NCI-H1048 (cell line): Measurements from ENCODE around the gene LRP3.
"Not testable (repeated sequence)": the region's sequence is repeated elsewhere in the genome, so short reads cannot be mapped to it uniquely, and the experiment has no call there.

ENCODE experiments used
- DNase-seq: peaks from one replicate; lab custom pipeline; 2025; lab: John Stamatoyannopoulos, UW

LRP3 gene, protein sequence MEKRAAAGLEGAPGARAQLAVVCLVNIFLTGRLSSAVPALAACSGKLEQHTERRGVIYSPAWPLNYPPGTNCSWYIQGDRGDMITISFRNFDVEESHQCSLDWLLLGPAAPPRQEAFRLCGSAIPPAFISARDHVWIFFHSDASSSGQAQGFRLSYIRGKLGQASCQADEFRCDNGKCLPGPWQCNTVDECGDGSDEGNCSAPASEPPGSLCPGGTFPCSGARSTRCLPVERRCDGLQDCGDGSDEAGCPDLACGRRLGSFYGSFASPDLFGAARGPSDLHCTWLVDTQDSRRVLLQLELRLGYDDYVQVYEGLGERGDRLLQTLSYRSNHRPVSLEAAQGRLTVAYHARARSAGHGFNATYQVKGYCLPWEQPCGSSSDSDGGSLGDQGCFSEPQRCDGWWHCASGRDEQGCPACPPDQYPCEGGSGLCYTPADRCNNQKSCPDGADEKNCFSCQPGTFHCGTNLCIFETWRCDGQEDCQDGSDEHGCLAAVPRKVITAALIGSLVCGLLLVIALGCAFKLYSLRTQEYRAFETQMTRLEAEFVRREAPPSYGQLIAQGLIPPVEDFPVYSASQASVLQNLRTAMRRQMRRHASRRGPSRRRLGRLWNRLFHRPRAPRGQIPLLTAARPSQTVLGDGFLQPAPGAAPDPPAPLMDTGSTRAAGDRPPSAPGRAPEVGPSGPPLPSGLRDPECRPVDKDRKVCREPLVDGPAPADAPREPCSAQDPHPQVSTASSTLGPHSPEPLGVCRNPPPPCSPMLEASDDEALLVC

DNA sequence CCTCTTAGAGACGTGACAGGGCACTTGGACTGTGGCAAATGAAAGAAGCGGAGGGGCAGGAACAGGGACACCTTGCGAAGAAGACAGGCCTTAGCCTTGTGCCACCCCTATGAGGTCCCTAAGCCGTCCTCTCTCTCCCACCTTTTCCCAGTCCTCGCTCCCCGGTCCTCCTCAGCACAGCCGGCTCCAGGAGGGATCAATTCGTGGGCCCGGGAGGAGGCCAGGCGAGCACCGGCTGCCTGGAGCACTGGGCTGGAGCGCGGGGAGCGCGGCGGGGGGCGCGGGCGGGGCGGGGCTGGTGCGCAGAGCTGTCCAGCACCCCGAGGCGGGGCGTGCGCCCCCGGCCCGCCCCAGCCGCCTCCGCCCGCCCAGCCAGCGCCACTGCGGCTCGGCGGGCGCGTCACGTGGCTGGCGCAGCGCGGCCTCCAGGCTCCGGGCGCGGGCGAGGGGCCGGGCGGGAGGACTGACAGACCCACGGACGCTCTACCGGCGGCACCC is at the start of gene LRP3:
TSS of gene LRP3 (plus strand) at position 466 of the 498 bp plus-strand sequence. CDS start 456 bp downstream, outside the sequence.
- no peak for DNase-seq

DNA sequence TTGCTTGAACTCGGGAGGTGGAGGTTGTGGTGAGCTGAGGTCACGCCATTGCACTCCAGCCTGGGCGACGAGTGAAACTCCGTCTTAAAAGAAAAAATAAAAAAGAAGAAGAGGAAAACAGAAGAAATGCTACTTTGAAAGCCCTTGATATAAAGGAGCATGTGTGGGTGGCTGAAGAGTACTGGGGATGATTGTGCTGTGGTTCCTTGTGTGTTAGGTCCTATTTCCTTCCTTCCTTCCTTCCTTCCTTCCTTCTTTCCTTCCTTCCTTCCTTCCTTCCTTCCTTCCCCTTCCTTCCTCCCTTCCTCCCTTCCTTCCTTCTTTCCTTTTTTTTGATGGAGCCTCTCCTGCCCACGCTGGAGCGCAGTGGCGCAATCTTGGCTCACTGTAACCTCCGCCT is 47.9 kb upstream of the LRP3 start:
- DNase-seq, result no peak

DNA sequence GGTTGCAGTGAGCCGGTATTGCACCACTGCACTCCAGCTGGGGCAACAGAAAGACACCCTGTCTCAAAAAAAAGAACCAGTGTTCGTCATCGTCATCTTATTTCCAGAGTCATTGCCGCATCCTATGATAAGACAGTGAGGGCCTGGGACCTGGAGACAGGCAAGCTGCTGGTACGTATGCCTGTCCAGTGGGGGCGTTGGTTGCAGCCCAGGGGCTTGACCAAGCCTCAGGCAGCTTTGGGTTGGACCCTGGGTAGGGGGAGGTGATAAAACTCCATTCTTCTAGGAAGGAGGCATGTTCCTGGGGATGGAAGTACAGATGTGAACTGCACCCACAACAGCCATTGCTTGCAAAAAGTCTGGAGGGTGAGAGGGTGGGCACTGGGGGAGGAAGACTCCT is 46.6 kb upstream of the LRP3 start:
- DNase-seq, result no peak

DNA sequence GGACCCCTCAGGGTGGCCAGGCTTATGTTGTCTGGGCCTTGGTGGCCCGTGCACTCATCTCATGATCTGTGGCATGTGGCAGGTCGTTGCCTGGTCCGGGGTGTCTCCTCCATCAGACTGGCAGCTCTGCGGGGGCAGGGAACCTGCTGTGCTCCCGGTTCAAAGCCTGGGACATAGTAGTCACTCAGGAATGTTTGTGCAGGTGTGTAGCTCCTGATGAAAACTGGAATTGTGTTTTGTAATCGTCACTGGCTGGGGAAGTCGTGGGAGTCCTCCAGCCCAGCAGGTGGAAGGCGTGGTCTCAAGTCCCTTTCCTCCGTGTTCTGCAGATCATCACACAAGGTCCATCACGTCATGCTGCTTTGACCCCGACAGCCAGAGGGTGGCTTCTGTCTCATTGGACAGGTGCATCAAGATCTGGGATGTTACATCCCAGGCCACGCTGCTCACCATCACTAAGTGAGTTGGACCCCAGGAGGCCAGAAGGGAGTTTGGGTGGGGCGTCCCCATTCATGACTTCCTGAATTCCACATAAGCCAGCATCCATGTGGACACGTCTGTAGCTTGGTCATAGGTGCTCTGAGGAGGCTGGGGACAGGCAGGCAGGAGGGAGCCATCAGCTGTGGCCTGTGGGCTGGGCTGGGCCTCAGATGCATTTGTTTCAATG is 43.1 kb upstream of the LRP3 start:
- DNase-seq, result no peak

DNA sequence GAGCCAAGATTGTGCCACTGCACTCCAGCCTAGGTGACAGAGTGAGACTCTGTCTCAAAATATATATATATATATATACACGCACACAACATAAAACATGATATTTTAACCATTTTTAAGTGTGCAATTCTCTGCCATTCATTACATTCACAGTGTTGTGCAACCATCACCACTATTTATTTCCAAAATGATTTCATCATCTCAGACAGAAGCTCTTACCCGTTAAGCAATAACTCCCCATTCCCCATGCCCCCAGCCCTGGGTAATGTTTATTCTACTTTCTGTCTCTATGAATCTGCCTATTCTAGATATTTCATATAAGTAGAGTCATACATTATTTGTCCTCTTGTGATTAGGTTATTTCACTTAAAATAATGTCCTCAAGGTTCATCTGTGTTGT is 42.0 kb upstream of the LRP3 start:
- DNase-seq, result no peak

DNA sequence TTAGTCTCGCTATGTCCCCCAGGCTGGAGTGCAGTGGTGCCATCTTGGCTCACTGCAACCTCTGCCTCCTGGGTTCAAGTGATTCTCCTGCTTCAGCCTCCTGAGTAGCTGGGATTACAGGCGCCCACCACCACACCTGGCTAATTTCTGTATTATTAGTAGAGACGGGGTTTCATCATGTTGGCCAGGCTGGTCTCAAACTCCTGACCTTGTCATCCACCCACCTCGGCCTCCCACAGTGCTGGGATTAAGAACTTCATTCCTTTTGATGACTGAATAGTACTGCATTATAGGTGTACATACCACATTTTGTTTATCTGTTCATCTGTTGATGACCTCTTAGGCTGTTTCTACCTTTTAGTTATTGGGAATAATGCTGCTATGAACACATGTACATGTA is 41.5 kb upstream of the LRP3 start:
- not testable (repeated sequence) for DNase-seq

DNA sequence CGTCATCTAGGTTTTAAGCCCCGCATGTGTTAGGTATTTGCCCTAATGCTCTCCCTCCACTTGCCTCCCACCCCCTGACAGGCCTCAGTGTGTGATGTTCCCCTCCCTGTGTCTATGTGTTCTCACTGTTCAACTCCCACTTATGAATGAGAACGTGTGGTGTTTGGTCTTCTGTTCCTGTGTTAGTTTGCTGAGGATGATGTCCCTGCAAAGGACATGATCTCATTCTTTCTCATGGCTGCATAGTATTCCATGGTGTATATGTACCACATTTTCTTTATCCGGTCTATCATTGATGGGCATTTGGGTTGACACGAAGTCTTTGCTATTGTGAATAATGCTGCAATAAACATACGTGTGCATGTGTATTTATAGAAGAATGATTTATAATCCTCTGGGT is 39.8 kb upstream of the LRP3 start:
- DNase-seq, result not testable (repeated sequence)

DNA sequence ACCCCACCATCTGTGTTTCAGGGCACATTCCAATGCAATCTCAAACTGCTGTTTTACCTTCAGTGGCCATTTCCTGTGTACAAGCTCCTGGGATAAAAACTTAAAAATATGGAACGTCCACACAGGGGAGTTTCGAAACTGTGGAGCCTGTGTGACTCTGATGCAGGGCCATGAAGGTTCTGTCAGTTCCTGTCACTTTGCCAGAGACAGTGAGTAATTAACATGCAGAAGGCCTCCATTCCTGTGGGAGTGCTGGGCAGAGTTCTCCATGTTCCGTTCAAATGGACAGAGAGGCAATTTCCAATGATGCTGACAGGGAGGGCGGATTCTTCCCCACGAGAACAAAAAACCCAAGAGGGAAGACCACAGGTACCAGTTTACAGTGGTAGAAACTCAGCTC is 37.8 kb upstream of the LRP3 start:
- no peak for DNase-seq

DNA sequence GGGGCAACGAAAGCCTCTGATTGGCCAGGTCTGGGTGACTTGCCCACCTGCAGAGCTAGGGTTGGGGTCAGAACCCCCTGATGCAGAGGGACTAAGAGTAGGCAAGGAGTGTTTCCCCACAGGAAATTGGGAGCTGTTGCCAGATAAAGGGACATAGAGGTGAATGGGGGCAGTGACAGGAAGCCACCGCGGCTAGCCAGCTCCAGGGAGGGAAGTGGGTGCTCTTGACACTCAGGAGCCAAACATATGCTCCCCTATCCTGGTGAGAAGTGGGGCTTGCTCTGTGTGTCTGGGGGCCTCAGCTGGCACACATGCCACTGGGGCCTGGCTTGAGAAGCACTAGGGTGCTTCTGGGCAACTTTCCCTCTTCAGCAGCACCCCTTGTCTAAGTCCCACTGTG is 36.2 kb upstream of the LRP3 start:
- no peak for DNase-seq

DNA sequence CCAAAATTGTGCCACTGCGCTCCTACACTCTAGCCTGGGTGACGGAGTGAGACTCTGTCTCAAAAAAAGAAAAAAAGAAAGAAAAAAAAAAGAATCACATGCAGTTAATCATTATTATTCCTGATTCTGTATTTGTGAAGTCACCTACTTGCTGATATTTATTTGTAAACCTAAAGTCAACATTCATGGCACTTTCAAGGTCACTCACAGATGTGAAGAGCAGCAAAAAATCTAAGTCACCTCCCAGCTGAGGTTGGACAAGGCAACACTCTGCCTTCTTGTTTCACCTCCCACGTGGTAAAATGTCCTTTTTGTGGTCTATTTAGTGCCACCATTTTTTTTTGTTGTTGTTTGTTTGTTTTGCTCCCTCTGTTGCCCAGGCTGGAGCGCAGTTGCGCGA is 35.8 kb upstream of the LRP3 start:
- DNase-seq, result no peak

DNA sequence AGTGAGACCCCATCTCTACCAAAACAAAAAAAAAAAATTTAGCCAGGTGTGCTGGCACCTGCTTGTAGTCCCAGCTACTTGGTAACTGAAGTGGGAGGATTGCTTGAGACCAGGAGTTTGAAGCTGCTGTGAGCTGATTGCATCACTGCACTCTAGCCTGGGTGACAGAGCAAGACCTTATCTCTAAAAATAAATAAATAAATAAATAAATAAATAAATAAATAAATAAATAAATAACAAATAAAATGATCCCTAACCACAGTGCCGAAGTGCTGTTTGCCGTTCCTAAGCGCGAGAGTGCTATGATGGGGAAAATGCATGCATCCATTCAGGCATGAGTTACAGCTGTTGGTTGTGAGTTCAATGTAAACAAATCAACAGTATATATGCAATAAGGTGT is 35.0 kb upstream of the LRP3 start:
- no peak for DNase-seq

DNA sequence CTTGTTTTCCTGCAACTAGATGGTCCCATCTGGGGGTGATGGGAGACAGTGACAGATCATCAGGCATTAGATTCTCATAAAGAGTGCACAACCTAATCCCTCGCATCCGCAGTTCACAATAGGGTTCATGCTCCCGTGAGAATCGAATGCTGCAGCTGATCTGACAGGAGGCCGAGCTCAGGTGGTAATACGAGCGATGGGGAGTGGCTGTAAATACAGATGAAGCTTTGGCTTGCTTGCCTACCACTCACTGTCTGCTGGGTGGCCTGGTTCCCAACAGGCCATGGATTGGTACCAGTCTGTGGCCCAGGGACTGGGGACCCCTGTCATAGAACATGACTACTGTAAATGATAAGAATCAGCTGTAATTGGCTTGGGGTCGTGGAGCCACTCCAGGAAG is 34.2 kb upstream of the LRP3 start:
- no peak for DNase-seq

DNA sequence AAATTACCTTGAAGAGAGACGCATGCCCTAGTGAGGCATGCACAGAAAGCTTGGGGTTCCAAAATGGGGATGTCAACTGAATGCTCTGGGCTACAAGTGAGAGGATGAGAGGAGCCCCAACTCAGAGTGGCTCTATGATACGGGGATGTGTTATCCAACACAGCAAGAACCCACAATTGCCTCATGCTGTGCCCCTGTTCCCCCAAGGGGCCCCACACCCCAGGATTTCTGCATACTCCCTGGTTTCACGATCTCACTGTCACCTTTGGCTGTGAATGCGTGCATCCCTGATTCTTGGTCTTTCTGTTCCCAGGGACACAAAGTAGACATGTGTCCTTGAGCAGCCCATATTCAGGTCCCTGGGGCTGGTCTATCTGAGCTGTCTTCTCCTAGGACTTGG is 32.9 kb upstream of the LRP3 start:
- DNase-seq, result no peak

DNA sequence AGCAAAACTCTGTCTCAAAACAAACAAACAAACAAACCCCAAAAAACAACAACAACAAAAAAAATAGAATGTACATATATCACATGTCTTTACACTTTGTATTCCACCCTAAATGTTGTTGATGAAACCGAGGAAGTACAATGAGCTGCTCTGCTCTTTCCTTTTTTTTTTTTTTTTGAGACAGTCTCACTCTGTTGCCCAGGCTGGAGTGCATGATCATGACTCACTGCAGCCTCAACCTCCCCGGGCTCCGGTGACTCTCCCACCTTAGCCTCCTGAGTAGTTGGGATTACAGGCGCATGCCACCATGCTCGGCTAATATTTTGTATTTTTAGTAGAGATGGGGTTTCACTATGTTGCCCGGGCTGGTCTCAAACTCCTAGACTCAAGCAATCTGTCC is 30.6 kb upstream of the LRP3 start:
- no peak for DNase-seq

DNA sequence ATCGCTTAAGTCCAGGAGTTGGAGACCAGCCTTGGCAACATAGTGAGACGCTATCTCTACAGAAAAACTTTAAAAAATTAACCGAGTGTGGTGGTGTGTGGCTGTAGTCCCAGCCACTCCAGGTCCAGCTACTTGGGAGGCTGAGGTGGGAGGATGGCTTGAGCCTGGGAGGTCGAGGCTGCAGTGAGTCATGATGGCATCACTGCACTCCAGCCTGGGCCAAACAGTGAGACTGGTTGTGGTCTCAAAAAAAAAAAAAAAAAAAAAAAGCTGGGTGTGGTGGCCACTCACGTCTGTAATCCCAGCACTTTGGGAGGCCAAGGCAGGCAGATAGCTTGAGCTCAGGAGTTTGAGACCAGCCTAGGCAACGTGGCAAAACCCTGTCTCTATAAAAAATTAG is 28.1 kb upstream of the LRP3 start:
- DNase-seq, result not testable (repeated sequence)

DNA sequence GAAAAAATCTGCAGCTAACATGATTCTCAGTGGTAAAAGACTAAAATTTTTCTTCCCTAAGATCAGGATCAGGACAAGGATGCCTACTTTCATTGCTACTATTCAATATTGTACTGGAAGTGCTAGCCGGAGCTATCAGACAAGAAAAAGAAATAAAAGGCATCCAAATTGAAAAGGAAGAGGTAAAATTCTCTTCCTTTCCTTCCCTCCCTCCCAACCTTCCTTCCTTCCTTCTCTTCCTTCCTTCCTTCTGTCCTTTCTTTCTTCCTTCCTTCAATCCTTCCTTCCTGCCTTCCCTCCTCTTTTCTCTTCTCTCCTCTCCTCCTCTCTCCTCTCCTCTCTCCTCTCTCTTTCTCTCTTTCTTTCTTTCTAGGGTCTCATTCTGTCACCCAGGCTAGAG is 26.7 kb upstream of the LRP3 start:
- DNase-seq, result no peak

DNA sequence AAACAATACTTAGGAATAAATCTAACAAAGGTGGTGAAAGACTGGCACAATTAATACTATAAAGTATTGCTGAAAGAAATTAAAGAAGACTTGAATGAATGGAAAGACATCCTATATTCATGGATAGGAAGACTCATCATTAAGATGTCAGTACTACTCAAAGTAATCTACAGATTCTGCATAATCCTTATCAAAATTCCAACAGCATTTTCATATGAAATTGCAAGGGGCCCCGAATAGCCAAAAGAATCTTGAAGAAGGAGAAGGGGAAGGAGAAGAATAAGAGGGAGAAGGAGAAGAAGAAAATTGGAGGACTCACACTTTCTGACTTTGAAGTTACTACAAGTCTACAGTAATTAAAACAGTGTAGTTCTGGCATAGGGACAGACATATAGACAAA is 25.6 kb upstream of the LRP3 start:
- DNase-seq, result no peak

DNA sequence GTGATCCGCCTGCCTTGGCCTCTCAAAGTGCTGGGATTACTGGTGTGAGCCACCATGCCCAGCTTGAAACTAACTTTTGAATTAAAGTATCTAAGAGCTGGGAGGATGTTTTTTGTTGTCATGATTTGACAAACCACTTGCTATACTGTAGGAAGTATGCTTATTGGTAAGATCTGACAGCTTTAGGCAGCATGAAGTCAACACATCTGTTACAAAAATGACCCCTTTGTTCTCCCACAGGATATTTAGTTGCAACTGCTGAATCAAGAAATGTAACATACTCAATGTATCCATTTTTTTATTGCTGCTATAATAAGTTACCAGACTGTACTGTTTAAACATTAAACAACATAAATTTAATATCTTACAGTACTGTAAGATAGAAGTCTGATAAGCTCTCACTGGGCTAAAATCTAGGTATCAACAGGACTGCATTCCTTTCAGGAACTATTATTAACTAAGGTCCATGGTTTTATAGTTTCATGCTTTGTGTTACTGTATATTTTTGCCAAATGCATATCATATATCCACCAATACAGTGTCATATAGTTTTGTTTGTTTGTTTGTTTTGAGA is 22.8 kb upstream of the LRP3 start:
- DNase-seq, result no peak

DNA sequence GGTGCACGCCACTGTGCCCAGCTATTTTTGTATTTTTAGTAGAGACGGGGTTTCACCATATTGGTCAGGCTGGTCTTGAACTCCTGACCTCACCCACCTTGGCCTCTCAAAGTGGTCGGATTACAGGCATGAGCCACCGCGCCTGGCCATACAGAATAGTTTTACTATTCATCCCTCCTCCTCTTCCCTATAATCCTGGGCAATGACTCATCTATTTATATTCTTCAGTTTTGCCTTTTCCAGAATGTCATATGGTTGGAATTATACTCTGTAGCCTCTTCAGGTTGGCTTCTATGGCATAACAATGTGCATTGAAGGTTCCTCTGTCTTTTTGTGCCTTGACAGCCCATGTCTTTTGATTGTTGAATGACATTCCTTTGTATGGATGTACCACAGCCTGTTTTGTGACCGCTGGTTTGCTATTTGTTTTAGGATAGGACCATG is 22.2 kb upstream of the LRP3 start:
- DNase-seq, result no peak

DNA sequence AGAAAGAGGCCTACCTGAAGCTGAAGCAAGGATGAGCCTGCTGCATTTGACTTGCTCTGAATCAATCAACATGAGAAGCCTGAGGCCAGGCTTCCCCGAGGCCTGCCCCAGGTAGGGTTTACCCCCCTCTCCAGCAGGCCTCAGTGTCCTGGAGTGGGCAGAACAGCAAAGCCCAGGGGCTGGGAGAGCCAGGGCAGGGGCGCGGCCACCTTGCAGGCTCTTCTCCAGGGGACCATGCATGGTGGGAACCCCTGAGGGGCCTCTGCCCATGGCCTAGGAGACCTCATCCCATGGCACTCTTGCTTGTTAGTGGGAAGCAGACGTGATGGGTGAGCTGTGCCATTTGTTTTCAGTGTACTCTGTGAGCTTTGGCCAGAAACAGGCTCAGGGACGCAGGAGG is 19.9 kb upstream of the LRP3 start:
- no peak for DNase-seq

DNA sequence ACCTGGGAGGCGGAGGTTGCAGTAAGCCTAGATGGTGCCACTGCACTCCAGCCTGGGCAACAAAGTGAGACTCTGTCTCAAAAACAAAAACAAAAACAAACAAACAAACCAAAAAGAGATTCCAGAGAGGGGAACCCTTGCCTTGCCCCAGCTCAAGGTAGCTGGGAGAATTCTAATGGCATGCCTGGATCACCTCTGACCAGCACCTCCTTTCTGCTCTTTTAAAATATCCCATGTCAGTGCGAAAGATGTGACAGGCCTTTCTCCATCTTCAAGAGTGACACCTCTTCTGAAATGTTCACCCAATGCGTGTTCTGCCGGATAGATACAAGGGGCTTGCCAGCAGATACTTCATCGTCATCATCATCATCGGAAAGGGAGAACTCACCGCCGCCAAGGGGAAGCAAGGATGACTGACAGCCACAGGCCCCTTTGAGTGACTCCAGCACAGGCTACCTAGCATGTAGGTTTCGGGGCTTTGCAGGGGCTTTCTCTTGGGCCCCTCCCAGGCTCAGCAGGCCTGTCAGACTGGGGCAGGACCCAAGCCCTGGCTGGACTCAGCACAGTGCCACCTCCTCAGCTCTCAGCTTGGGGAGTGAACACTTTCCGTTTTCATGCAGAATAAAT is 18.9 kb upstream of the LRP3 start:
- no peak for DNase-seq
